Fibroblast of skin of back (primary cell): ENCODE results near the gene TXN2.
"Not testable (repeated sequence)": the region's sequence is repeated elsewhere in the genome, so short reads cannot be mapped to it uniquely, and the experiment has no call there.

Experiments
- DNase-seq: peaks from one replicate; pipeline ENCODE4 v3.0.0-alpha.2; 2013

Gene TXN2

GRCh38 chr22:36454916-36455570, 26.4 kb downstream of the TXN2 start:
- DNase-seq, result peak; percentile 89

GRCh38 chr22:36453855-36454378, 27.5 kb downstream of the TXN2 start:
- DNase-seq, result no peak

GRCh38 chr22:36452978-36453607, 28.3 kb downstream of the TXN2 start:
- DNase-seq, result peak; percentile 34

GRCh38 chr22:36452250-36452977, 29.0 kb downstream of the TXN2 start:
- no peak for DNase-seq

GRCh38 chr22:36450923-36451322, 30.5 kb downstream of the TXN2 start:
- not testable (repeated sequence) for DNase-seq

GRCh38 chr22:36449596-36450175, 31.8 kb downstream of the TXN2 start:
- no peak for DNase-seq

GRCh38 chr22:36447632-36448031, 33.8 kb downstream of the TXN2 start:
- no peak for DNase-seq

GRCh38 chr22:36445158-36445668, 36.2 kb downstream of the TXN2 start:
- peak; percentile 77 for DNase-seq

GRCh38 chr22:36443198-36443770, 38.2 kb downstream of the TXN2 start:
- DNase-seq, result peak; percentile 67

GRCh38 chr22:36442506-36443197, 38.8 kb downstream of the TXN2 start:
- no peak for DNase-seq

GRCh38 chr22:36440429-36441002, 40.9 kb downstream of the TXN2 start:
- no peak for DNase-seq

GRCh38 chr22:36439481-36440271, 41.8 kb downstream of the TXN2 start:
- DNase-seq, result peak; percentile 98

- no peak for DNase-seq
These were observed 45.7 kb downstream of the TXN2 start for GRCh38 chr22:36435516-36436415.

- peak; percentile 13 for DNase-seq
These were observed 47.9 kb downstream of the TXN2 start for GRCh38 chr22:36433318-36434231.

GRCh38 chr22:36432592-36433317, 48.7 kb downstream of the TXN2 start:
- DNase-seq, result peak; percentile 74

- DNase-seq, result no peak
These were observed 49.5 kb downstream of the TXN2 start for GRCh38 chr22:36431977-36432376.

- peak; percentile 21 for DNase-seq
These were observed 50.6 kb downstream of the TXN2 start for GRCh38 chr22:36430863-36431262.

GRCh38 chr22:36427952-36428351, 53.5 kb downstream of the TXN2 start:
- DNase-seq, result not testable (repeated sequence)
